ENCODE measurements around the gene TECPR2. TPM values are rescaled to one million over a fixed set of nuclear protein-coding genes. Genes with fewer than 3 reads are reported as not detected.

TECPR2 gene, protein sequence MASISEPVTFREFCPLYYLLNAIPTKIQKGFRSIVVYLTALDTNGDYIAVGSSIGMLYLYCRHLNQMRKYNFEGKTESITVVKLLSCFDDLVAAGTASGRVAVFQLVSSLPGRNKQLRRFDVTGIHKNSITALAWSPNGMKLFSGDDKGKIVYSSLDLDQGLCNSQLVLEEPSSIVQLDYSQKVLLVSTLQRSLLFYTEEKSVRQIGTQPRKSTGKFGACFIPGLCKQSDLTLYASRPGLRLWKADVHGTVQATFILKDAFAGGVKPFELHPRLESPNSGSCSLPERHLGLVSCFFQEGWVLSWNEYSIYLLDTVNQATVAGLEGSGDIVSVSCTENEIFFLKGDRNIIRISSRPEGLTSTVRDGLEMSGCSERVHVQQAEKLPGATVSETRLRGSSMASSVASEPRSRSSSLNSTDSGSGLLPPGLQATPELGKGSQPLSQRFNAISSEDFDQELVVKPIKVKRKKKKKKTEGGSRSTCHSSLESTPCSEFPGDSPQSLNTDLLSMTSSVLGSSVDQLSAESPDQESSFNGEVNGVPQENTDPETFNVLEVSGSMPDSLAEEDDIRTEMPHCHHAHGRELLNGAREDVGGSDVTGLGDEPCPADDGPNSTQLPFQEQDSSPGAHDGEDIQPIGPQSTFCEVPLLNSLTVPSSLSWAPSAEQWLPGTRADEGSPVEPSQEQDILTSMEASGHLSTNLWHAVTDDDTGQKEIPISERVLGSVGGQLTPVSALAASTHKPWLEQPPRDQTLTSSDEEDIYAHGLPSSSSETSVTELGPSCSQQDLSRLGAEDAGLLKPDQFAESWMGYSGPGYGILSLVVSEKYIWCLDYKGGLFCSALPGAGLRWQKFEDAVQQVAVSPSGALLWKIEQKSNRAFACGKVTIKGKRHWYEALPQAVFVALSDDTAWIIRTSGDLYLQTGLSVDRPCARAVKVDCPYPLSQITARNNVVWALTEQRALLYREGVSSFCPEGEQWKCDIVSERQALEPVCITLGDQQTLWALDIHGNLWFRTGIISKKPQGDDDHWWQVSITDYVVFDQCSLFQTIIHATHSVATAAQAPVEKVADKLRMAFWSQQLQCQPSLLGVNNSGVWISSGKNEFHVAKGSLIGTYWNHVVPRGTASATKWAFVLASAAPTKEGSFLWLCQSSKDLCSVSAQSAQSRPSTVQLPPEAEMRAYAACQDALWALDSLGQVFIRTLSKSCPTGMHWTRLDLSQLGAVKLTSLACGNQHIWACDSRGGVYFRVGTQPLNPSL (N-terminal part only)
- total RNA-seq: 10 to 100 TPM; 24.4 to 30.3 TPM
- polyA plus RNA-seq: 10 to 100 TPM in 1 of 2 donors, 1 to 10 TPM in 1; 5.6 to 14.5 TPM
- long read RNA-seq, donor 1, partial matches to known transcripts: 0 of 1 reads
- long read RNA-seq, donor 1, other reads (novel, unspliced or antisense): 0 of 1 reads
- long read RNA-seq, donor 2: 0 reads
- long read RNA-seq, donor 3: 0 reads
- long read RNA-seq, donor 4: 0 reads
- long read RNA-seq, donor 5: 0 reads

DNA sequence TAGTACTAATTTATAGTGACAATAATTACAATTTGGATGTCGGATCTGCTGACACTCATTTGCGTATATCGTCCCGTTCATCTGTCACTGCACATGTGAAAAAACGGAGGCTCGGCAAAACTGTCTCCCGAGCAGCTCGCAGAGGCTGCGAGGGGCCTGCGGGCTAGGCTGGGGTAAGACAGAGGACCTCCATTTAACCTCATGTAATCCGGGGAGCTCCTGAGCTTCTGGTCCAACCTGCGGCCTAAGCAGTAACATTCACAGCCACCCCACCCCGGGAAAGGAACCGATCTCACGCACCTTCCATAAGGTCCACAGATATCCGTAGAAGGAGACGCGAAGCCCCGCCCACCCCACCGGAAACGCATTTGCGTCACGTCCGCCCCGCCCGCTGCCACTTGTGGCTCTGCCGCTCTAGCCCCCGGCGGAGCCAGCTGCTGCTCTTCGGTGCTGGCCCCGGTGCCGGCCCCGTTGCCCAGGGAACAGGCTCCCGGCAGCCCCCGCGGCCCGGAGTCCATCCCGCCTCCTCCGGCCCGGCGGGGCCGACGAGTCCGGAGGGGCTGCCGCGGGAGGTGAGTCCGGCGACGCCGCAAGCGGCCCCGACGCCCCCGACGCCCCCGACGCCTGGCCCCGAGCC, at the start of gene TECPR2, which contains the start of gene CINP:
TECPR2 (plus strand) TSS at position 397 of the 637 bp plus-strand sequence. CDS start 13,781 bp downstream, outside the sequence.
CINP (minus strand) TSS at position 346 of the 637 bp plus-strand sequence; CDS start at position 307, 39 bp downstream.
- peaks cover 4 to 18% (median 9%) of the 10 kb centered on the region in 5 donors for H3K4me1 ChIP-seq (ENCODE audit: control insufficient read depth in 5 of 5, insufficient read depth in 5 of 5, low read length in 5 of 5)
- 0% methylated on average over 52 to 58 of the region's 58 CpGs for WGBS, 2 donors
- peaks cover 0 to 11% (median 7%) of the 10 kb centered on the region in 4 donors for H3K36me3 ChIP-seq (ENCODE audit: control insufficient read depth in 4 of 4, insufficient read depth in 4 of 4, low read length in 4 of 4)
- ATAC-seq (ENCODE audit: insufficient read depth, low FRiP score) (peak; percentile 96), DNase-seq (peak; percentile 95 to 98 (median 98))
- TF ChIP-seq CTCF (IDR thresholded peaks at IDR 0.05; ENCODE audit: control extremely low read depth, extremely low read depth): no peak
- peak within 1 kb of the TSS; percentile 98 for H3K27ac ChIP-seq (ENCODE audit: low read depth in 1 of 2, low read length in 1 of 2)
- peak within 1 kb of the TSS; percentile 78 to 81 for H3K9ac ChIP-seq (ENCODE audit: insufficient read depth in 1 of 2, low read length in 2 of 2)
- H3K4me3 ChIP-seq: peak within 1 kb of the TSS; percentile 88
- no peaks in the 10 kb centered on the region for H3K27me3 ChIP-seq (ENCODE audit: control insufficient read depth in 3 of 3, insufficient read depth in 3 of 3, low read length in 2 of 3)
- no peaks in the 10 kb centered on the region for H3K9me3 ChIP-seq (ENCODE audit: control insufficient read depth in 4 of 4, insufficient read depth in 3 of 4, low read length in 3 of 4)

DNA sequence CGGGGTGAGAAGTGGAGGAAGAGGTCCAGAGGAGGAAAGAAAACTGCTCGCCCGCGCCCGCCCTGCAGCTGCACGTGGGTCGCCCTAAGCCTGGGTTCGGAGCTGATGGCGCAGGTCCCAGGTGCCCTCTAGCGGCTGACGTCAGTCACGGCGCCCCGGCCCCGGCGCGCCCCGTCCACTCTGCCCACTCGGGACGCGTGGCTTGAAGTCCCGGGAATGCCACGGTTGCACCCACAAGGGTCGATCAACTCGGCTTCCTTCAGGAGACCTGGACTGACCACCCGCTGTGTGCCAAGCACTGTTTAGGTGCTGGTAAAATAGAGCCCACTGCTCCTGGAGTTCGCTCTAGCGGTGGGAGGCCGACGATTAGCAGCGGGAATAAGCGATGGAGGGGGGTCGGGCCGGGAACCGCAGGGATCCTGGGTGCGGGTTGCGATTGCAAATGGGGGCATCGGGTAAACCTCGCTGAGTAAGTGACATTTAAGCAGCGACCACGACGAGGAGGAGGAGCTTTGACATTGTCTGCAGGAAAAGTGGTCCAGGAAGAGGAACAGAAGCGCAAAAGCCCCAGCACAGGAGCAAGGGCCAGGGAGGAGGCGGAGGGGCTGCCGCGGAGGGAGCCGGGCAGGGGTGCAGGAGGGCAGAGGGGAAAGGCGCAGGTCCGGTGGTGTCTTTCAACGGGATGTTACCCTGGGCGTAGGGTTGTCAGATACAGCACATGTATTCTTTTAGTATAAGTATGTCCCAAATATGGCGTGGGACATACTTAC, 48.3 kb upstream of the TECPR2 start:
- Histone ChIP-seq H3K4me3 (peak overlapping the region; percentile 0), H3K9ac (ENCODE audit: insufficient read depth in 1 of 2, low read length in 2 of 2) (peak overlapping the region in 1 of 2 donors; percentile 76), H3K36me3 (ENCODE audit: control insufficient read depth in 4 of 4, insufficient read depth in 4 of 4, low read length in 4 of 4) (no peaks in the 10 kb centered on the region), H3K4me1 (ENCODE audit: control insufficient read depth in 5 of 5, insufficient read depth in 5 of 5, low read length in 5 of 5) (peaks cover 0 to 24% (median 2%) of the 10 kb centered on the region in 5 donors), H3K27ac (ENCODE audit: low read depth in 1 of 2, low read length in 1 of 2) (no peak overlapping the region), H3K27me3 (ENCODE audit: control insufficient read depth in 3 of 3, insufficient read depth in 3 of 3, low read length in 2 of 3) (no peaks in the 10 kb centered on the region), H3K9me3 (ENCODE audit: control insufficient read depth in 4 of 4, insufficient read depth in 3 of 4, low read length in 3 of 4) (no peaks in the 10 kb centered on the region)
- WGBS, 2 donors: 4 to 5% methylated on average over 51 to 52 of the region's 52 CpGs
- peak; percentile 87 to 91 (median 89) for DNase-seq
- ATAC-seq (ENCODE audit: insufficient read depth, low FRiP score): peak; percentile 75
- peak; percentile 93 for TF ChIP-seq CTCF (IDR thresholded peaks at IDR 0.05; ENCODE audit: control extremely low read depth, extremely low read depth)

All from lung (tissue), 16 donors.